GM21367 (cell line): ENCODE measurements around the gene FGF9.
A peak's percentile ranks its signal among the peaks of the same experiment; 100 is the strongest.

ENCODE experiments used
- ATAC-seq: cut with Tn5 transposase; IDR thresholded peaks from one replicate; pipeline ENCODE4 v1.9.1; 2021; ENCODE audit not compliant: unreplicated experiment

Gene FGF9

GRCh38 chr13:21673789-21674489 lies 3.1 kb downstream of the FGF9 start:
- peak; percentile 27 for ATAC-seq

- ATAC-seq: no peak
These were observed 3.7 kb downstream of the FGF9 start for GRCh38 chr13:21674490-21675009.

- ATAC-seq: no peak
These were observed 4.5 kb downstream of the FGF9 start for GRCh38 chr13:21675095-21675991.

- no peak for ATAC-seq
These were observed 5.7 kb downstream of the FGF9 start for GRCh38 chr13:21676611-21677021.

GRCh38 chr13:21677075-21677623 lies 6.3 kb downstream of the FGF9 start:
- ATAC-seq: no peak

GRCh38 chr13:21683034-21683733 lies 12.3 kb downstream of the FGF9 start:
- ATAC-seq: no peak

GRCh38 chr13:21684576-21684975 lies 13.7 kb downstream of the FGF9 start:
- ATAC-seq: no peak

GRCh38 chr13:21685485-21686064 lies 14.7 kb downstream of the FGF9 start:
- ATAC-seq: no peak

GRCh38 chr13:21686751-21687391 lies 16.0 kb downstream of the FGF9 start:
- peak; percentile 93 for ATAC-seq

- ATAC-seq: no peak
These were observed 17.2 kb downstream of the FGF9 start for GRCh38 chr13:21688056-21688455.

GRCh38 chr13:21689097-21689496 lies 18.2 kb downstream of the FGF9 start:
- no peak for ATAC-seq

- ATAC-seq: no peak
These were observed 20.1 kb downstream of the FGF9 start for GRCh38 chr13:21690955-21691354.

- ATAC-seq: no peak
These were observed 20.6 kb downstream of the FGF9 start for GRCh38 chr13:21691500-21691899.

GRCh38 chr13:21691928-21692327 lies 21.1 kb downstream of the FGF9 start:
- no peak for ATAC-seq

- no peak for ATAC-seq
These were observed 24.0 kb downstream of the FGF9 start for GRCh38 chr13:21694831-21695230.

- ATAC-seq: no peak
These were observed 24.7 kb downstream of the FGF9 start for GRCh38 chr13:21695546-21695945.

GRCh38 chr13:21696865-21697448 lies 26.1 kb downstream of the FGF9 start:
- ATAC-seq: no peak

- no peak for ATAC-seq
These were observed 28.2 kb downstream of the FGF9 start for GRCh38 chr13:21698817-21699679.

GRCh38 chr13:21701460-21701859 lies 30.6 kb downstream of the FGF9 start:
- no peak for ATAC-seq
